ENCODE measurements around the gene PRLR. TPM values are rescaled to one million over a fixed set of nuclear protein-coding genes. Genes with fewer than 3 reads are reported as not detected.

The PRLR gene
- total RNA-seq, 1 donor from 2014 or later = 13.3 TPM

GRCh38 chr5:35151146-35151920 lies 79.0 kb downstream of the PRLR start:
- Histone ChIP-seq H3K9me3 (no peaks in the 10 kb centered on the region), H3K4me3 (no peak overlapping the region), H3K4me1 (peaks cover 15% of the 10 kb centered on the region), H3K27ac (no peak overlapping the region), H3K36me3 (no peaks in the 10 kb centered on the region), H3K27me3 (no peaks in the 10 kb centered on the region)
- no peak for DNase-seq (ENCODE audit: extremely low spot score in 2 of 2)
- no peak for TF ChIP-seq POLR2AphosphoS5 (IDR thresholded peaks at IDR 0.05; ENCODE audit: insufficient read depth in 1 of 2, low read depth in 1 of 2)
- TF ChIP-seq, protein P1, sequence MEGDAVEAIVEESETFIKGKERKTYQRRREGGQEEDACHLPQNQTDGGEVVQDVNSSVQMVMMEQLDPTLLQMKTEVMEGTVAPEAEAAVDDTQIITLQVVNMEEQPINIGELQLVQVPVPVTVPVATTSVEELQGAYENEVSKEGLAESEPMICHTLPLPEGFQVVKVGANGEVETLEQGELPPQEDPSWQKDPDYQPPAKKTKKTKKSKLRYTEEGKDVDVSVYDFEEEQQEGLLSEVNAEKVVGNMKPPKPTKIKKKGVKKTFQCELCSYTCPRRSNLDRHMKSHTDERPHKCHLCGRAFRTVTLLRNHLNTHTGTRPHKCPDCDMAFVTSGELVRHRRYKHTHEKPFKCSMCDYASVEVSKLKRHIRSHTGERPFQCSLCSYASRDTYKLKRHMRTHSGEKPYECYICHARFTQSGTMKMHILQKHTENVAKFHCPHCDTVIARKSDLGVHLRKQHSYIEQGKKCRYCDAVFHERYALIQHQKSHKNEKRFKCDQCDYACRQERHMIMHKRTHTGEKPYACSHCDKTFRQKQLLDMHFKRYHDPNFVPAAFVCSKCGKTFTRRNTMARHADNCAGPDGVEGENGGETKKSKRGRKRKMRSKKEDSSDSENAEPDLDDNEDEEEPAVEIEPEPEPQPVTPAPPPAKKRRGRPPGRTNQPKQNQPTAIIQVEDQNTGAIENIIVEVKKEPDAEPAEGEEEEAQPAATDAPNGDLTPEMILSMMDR (IDR thresholded peaks at IDR 0.05) = no peak
- no peak for TF ChIP-seq POLR2A (IDR thresholded peaks at IDR 0.05)
- intact Hi-C loops (cut with DNase I) = no loop called here

GRCh38 chr5:35149041-35149440 lies 81.2 kb downstream of the PRLR start:
- Histone ChIP-seq H3K36me3 (no peaks in the 10 kb centered on the region), H3K27me3 (no peaks in the 10 kb centered on the region), H3K4me3 (no peak overlapping the region), H3K9me3 (no peaks in the 10 kb centered on the region), H3K4me1 (peaks cover 15% of the 10 kb centered on the region), H3K27ac (no peak overlapping the region)
- intact Hi-C loops (cut with DNase I) = no loop called here
- TF ChIP-seq POLR2A (IDR thresholded peaks at IDR 0.05) = no peak
- TF ChIP-seq, protein P1 (IDR thresholded peaks at IDR 0.05) = no peak
- no peak for TF ChIP-seq POLR2AphosphoS5 (IDR thresholded peaks at IDR 0.05; ENCODE audit: insufficient read depth in 1 of 2, low read depth in 1 of 2)
- DNase-seq (ENCODE audit: extremely low spot score in 2 of 2) = no peak

- Histone ChIP-seq H3K36me3 (no peaks in the 10 kb centered on the region), H3K9me3 (no peaks in the 10 kb centered on the region), H3K27ac (no peak overlapping the region), H3K4me3 (no peak overlapping the region), H3K4me1 (peaks cover 7% of the 10 kb centered on the region), H3K27me3 (no peaks in the 10 kb centered on the region)
- TF ChIP-seq, protein P1 (IDR thresholded peaks at IDR 0.05) = no peak
- TF ChIP-seq POLR2AphosphoS5 (IDR thresholded peaks at IDR 0.05; ENCODE audit: insufficient read depth in 1 of 2, low read depth in 1 of 2) = no peak
- no peak for TF ChIP-seq POLR2A (IDR thresholded peaks at IDR 0.05)
- no peak for DNase-seq (ENCODE audit: extremely low spot score in 2 of 2)
- intact Hi-C loops (cut with DNase I) = no loop called here
Measured at GRCh38 chr5:35146406-35146805, 83.9 kb downstream of the PRLR start.

- H3K9me3 ChIP-seq = no peaks in the 10 kb centered on the region
- no peak overlapping the region for H3K4me3 ChIP-seq
- intact Hi-C loops (cut with DNase I) = no loop called here
- H3K36me3 ChIP-seq = no peaks in the 10 kb centered on the region
- TF ChIP-seq, protein P1 (IDR thresholded peaks at IDR 0.05) = no peak
- TF ChIP-seq POLR2A (IDR thresholded peaks at IDR 0.05) (no peak), POLR2AphosphoS5 (IDR thresholded peaks at IDR 0.05; ENCODE audit: insufficient read depth in 1 of 2, low read depth in 1 of 2) (no peak)
- no peak overlapping the region for H3K27ac ChIP-seq
- no peak for DNase-seq (ENCODE audit: extremely low spot score in 2 of 2)
- no peaks in the 10 kb centered on the region for H3K27me3 ChIP-seq
- peaks cover under 1% of the 10 kb centered on the region for H3K4me1 ChIP-seq
Measured at GRCh38 chr5:35145691-35146317, 84.5 kb downstream of the PRLR start.

DNA sequence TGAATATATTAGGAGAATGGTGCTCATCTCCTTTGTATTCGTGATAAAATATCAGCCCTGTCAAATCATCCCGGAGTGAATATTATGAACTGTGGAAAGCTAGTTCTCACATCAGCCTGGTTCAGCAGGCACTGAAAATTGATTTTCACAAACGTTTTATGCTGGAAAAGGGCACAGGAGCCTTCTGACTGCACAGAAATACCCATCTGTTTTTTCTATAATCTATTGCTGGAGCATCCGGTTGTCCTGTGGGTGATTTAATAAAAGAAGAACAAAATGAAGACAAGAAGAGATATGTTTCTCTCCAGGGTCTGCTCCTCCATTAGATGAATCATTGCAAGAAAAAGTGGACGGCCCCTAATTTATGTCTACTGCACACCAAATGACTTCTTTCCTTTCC lies 85.3 kb downstream of the PRLR start:
- no peak overlapping the region for H3K4me3 ChIP-seq
- no peak for TF ChIP-seq POLR2A (IDR thresholded peaks at IDR 0.05)
- TF ChIP-seq, protein P1 (IDR thresholded peaks at IDR 0.05) = no peak
- no peak for TF ChIP-seq POLR2AphosphoS5 (IDR thresholded peaks at IDR 0.05; ENCODE audit: insufficient read depth in 1 of 2, low read depth in 1 of 2)
- H3K4me1 ChIP-seq = no peaks in the 10 kb centered on the region
- intact Hi-C loops (cut with DNase I) = no loop called here
- H3K27me3 ChIP-seq = no peaks in the 10 kb centered on the region
- H3K36me3 ChIP-seq = no peaks in the 10 kb centered on the region
- no peaks in the 10 kb centered on the region for H3K9me3 ChIP-seq
- H3K27ac ChIP-seq = no peak overlapping the region
- no peak for DNase-seq (ENCODE audit: extremely low spot score in 2 of 2)
